PC-9 (cell line): Measurements from ENCODE around the gene KIF26B.

Experiments used
- EZH2 ChIP-seq: fragments of 200-600 bp; sonication (generic); IDR thresholded peaks from 2 replicates; pipeline ENCODE4 v1.8.0; 2017; ENCODE audit warnings: antibody characterized with exemption, low read depth
- TF ChIP-seq, protein P1 (sequence below): fragments of 200-600 bp; sonication (generic); conservative IDR thresholded peaks from 2 replicates; pipeline ENCODE4 v1.6.1; 2017; ENCODE audit warnings: mixed run types, antibody characterized with exemption, mild to moderate bottlenecking, moderate library complexity

- TF ChIP-seq, protein P1, sequence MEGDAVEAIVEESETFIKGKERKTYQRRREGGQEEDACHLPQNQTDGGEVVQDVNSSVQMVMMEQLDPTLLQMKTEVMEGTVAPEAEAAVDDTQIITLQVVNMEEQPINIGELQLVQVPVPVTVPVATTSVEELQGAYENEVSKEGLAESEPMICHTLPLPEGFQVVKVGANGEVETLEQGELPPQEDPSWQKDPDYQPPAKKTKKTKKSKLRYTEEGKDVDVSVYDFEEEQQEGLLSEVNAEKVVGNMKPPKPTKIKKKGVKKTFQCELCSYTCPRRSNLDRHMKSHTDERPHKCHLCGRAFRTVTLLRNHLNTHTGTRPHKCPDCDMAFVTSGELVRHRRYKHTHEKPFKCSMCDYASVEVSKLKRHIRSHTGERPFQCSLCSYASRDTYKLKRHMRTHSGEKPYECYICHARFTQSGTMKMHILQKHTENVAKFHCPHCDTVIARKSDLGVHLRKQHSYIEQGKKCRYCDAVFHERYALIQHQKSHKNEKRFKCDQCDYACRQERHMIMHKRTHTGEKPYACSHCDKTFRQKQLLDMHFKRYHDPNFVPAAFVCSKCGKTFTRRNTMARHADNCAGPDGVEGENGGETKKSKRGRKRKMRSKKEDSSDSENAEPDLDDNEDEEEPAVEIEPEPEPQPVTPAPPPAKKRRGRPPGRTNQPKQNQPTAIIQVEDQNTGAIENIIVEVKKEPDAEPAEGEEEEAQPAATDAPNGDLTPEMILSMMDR: no peak
- TF ChIP-seq EZH2: no peak
These were observed 511.6 kb downstream of the KIF26B start for GRCh38 chr1:245666412-245666811.
